SW480 (cell line): ENCODE results near the gene VAV1.
"Not testable (repeated sequence)": the region's sequence is repeated elsewhere in the genome, so short reads cannot be mapped to it uniquely, and the experiment has no call there.

ENCODE experiments used
- DNase-seq: peaks from one replicate; pipeline ENCODE4 v3.0.0-alpha.2; 2016; ENCODE audit warnings: low spot score

The VAV1 gene

DNA sequence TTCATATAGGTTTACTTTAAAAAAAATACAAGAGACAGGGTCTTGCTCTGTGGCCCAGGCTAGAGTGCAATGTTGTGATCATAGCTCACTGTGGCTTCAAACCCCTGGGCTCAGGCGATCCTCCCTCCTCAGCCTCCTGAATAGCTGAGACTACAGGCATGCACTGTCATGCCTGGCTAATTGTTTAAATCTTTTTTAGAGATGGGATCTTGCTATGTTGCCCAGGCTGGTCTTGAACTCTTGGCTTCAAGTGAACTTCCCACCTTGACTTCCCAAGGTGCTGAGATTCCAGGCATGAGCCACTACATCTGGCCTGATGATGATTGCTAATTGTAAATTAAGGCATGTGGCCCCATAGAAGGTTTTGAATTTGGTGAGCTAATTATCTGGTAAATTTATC is 79.5 kb downstream of the VAV1 start:
- DNase-seq, result no peak

DNA sequence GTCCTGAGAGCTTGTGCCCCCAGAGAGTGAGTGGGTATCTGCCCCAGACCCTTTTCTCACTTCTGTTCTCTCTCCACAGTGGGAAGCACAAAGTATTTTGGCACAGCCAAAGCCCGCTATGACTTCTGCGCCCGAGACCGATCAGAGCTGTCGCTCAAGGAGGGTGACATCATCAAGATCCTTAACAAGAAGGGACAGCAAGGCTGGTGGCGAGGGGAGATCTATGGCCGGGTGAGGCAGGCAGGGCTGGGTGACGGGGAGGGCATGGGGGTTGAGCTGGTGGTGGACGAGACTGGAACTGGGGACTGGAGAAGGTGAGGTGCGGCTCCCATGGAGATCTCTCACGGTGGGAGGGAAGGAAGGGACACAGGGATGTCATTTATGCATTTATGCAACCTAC is 81.4 kb downstream of the VAV1 start:
- DNase-seq, result no peak

GRCh38 chr19:6854758-6855157 is 82.2 kb downstream of the VAV1 start:
- DNase-seq, result no peak

DNA sequence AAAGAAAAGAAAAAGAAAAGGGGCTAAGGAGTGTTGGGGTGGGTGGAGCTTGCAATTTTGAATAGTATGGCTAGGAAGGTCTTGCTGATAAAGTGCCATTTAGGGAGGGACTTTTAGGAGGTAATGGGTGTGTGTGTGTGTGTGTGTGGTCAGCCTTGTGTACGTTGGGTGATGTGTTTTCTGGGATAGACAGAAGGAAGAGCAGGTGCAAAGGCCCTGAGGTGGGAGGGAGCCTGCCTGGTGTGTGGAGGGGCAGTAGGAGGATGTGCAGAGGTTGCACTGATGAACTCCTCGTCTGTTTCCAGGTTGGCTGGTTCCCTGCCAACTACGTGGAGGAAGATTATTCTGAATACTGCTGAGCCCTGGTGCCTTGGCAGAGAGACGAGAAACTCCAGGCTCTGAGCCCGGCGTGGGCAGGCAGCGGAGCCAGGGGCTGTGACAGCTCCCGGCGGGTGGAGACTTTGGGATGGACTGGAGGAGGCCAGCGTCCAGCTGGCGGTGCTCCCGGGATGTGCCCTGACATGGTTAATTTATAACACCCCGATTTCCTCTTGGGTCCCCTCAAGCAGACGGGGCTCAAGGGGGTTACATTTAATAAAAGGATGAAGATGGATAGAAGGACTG is 84.4 kb downstream of the VAV1 start:
- DNase-seq, result no peak

- DNase-seq, result no peak
Measured at GRCh38 chr19:6861683-6862286, 89.3 kb downstream of the VAV1 start.

DNA sequence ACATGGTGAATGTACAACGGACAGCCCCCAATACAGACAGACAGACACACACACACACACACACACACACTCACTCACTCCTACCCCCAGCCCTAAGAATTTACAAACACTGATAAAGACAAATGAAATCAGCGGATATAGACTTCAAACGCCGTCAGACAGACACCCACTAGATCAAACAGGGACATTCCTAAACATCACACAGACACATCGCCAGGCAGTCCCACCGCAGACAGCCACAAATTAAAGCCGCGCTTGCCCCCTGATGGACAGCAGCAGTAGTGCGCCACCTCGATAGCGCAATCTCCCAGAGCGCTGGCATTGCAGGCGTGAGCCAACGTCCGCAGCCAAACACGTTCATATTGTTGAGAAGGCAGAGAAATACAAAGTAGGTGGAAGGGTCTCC is 90.2 kb downstream of the VAV1 start:
- DNase-seq, result peak; percentile 87

DNA sequence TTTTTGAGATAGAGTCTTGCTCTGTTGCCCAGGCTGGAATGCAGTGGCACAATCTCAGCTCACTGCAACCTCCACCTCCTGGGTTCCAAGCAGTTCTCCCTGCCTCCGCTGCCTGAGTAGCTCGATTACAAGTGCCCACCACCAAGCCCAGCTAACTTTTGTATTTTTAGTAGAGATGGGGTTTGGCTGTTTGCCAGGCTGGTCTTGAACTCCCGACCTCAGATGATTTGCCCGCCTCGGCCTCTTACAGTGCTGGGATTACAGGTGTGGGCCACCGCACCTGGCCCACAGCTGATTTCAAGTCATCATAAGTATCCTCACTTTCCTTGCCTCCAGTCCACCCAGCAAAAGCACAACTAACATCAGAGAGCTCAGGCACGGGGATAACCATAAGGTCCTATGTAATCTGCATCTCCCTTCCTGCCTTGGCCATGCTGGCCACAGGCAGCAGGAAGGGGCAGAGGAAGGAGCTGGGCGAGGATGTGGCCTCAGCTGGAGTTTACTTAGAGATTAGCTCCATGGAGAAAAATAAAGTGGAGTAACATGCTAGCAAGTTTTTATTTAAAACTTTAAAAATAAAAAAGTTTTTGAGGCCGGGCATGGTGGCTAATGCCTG is 91.9 kb downstream of the VAV1 start:
- no peak for DNase-seq

DNA sequence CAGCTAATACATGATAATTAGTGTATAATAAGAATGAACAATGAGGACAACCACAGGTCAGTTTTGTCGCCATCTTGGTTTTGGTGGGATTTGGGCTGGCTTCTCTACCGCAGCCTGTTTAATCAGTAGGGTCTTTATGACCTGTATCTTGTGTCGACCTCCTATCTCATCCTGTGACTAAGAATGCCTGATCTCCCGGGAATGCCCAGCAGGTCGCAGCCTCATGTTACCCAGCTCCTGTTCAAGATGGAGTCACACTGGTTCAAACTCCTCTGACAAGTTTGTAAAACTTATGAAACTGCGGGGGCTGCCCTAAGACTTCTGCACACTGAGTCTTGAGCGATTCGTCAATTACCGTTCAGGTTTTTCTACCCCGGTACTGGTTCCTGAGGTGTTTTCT is 93.3 kb downstream of the VAV1 start:
- DNase-seq, result no peak

- DNase-seq, result no peak
Measured at GRCh38 chr19:6866741-6867151, 94.2 kb downstream of the VAV1 start.

- no peak for DNase-seq
Measured at GRCh38 chr19:6868351-6868750, 95.8 kb downstream of the VAV1 start.

DNA sequence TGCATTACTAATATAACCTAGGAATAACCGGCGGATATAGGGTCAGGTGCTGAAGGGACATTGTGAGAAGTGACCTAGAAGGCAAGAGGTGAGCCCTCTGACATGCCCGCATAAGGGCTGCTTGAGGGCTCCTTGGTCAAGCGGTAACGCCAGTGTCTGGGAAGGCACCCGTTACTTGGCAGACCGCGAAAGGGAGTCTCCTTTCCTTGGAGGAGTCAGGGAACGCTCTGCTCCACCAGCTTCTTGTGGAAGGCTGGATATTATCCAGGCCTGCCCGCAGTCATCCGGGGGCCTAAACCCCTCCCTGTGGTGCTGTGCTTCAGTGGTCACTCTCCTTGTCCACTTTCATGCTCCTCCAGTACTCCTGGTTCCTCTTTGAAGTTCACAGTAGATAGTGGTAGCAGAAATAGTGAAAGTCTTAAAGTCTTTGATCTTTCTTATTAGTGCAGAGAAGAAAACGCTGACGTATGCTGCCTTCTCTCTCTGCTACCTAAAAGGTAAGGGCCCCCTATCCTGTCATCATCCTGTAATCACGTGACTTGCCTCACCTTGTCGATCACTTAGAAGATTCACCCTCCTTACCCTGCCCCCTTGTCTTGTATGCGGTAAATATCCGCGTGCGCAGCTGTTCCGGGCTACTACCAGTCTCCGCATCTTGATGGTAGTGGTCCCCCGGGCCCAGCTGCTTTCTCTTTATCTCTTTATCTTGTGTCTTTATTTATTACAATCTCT is 96.8 kb downstream of the VAV1 start:
- not testable (repeated sequence) for DNase-seq

- DNase-seq, result no peak
Measured at GRCh38 chr19:6873708-6874431, 101.4 kb downstream of the VAV1 start.

- DNase-seq, result no peak
Measured at GRCh38 chr19:6875218-6875617, 102.7 kb downstream of the VAV1 start.

DNA sequence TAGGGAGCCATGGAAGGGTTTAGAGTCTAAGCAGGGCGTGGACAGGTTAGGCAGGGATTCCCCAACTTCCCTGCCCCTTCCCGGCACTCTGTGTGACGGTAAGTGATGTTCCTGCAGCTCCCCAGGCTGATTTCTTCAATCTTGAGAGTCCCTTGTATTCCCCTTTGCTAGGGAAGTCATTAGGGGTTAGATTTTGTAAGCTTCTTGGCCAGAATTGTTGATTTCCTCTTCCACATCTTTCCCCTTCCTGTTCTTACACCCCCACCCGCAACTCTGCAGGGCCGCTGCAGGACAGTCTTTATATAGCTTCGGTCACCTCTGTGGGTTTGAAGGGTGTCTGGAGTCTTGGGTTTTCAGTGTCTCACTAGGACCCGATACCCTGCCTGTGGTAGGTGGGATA is 104.2 kb downstream of the VAV1 start:
- no peak for DNase-seq

- DNase-seq, result no peak
Measured at GRCh38 chr19:6877766-6878165, 105.3 kb downstream of the VAV1 start.

- DNase-seq, result no peak
Measured at GRCh38 chr19:6886277-6886897, 113.9 kb downstream of the VAV1 start.

DNA sequence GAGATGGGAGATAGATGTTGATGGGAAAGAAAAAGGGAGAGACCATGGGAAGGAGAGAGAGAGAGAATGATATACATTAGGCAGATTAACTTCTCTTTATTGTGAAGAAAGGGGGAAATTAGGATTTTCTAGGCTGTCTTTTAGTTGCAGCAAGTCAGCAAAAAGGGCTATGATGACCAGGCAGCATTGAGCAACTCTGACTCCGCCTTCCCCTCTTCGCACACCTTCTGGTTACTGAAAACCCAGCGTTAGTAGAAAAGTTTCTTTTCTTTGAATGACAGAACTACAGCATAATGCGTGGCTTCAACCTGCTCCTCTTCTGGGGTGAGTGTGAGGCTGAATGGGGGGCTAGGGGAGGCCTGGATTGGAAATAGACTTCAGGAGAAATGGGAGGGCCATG is 114.8 kb downstream of the VAV1 start, which contains the start of gene ADGRE1:
Gene ADGRE1 (plus strand): TSS at position 264 of the 400 bp plus-strand sequence. CDS start 30 bp downstream, at position 294.
- no peak for DNase-seq

DNA sequence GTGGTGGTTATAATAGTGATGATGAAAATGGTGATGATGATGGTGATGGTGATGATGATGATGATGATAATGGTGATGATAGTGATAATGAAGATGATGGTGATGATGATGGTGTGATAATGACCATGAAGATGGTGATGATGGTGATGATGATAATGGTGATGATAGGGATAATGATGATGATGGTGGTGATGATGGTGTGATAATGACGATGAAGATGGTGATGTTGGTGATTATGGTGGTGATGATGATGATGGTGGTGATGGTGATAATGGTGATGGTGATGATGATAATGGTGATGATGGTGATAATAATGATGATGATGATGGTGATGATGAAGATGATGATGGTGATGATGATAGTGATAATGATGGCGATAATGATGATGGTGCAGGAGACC is 116.5 kb downstream of the VAV1 start:
- no peak for DNase-seq

- DNase-seq, result no peak
Measured at GRCh38 chr19:6890401-6890913, 117.9 kb downstream of the VAV1 start.

DNA sequence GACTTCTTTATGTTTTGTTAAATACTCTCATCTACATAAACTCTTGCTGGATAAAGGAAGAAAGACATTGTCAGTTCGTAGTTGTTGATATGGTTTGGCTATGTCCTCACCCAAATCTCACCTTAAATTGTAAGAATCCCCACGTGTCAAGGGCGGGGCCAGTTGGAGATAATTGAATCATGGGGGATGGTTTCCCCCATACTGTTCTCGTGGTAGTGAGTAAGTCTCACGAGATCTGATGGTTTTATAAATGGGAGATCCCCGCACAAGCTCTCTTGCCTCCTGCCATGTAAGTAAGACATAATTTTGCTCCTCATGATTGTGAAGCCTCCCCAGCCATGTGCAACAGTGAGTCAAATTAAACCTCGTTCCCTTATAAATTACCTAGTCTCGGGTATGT is 118.4 kb downstream of the VAV1 start:
- DNase-seq, result no peak

GRCh38 chr19:6891761-6892385 is 119.4 kb downstream of the VAV1 start:
- no peak for DNase-seq
